Amniotic epithelial cell (primary cell): Measurements from ENCODE around the gene MTR.
"Not testable (repeated sequence)": the region's sequence is repeated elsewhere in the genome, so short reads cannot be mapped to it uniquely, and the experiment has no call there.

ENCODE experiments used
- DNase-seq: peaks from one replicate; pipeline ENCODE4 v3.0.0-alpha.2; 2010; ENCODE audit warnings: low read depth

MTR gene

DNA sequence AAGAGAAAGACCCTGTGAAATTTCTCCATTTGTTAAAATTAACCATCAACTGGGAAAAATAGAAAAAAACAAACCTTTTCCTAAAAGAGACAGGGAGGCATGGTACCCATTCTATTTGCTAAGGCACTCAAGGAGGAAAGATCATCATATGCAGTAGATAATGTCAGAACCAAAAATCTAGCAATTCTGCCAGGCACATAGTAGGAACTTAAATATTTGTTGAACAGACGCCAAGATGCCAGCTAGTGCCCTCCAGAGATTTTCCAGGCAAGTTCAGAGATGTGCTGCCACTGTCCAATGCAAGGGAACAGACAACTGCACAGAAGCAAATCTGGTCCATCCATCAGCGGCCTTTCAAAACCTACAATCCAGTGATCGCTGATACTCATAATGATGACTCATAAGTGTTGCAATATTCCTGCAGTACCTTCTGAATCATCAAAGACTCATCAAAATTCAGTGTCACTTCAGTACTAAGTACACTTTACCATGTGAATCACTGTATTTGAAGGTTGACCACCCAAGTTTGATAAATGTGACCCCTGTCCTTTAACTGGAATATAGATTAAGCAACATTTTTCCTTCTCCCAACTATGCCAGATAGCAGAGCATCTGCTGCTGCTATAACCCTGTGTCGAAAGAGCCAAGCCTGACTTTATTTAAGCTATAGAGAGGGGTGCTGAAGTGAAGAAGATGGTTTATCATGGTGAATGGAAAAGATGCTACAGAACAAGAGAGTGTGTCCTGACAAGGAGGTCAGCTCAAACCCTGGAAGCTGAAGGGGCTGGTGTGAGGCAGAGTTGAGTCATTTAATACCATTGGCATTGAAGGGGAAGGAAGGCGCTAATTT, 110.0 kb downstream of the MTR start:
- DNase-seq, result peak; percentile 98

DNA sequence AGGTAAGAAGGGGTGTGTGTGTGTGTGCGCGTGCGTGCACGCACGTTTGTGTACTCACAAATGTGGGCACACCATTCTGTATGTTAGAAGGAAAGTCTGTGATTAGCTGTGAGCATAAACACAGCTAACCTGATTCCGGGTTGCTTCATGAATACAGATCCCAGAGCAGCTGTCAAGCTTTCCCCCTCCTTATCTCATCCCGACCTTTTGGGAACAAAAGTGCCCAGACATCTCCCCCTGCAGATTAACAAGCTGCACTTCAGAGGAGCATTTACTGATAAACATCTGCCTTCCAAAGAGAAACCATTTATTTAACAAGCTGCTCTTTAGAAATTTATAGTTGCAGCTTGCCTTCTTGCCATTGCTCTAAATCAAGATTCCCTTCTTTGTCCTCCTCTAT, 112.1 kb downstream of the MTR start:
- DNase-seq, result peak; percentile 51

- DNase-seq, result no peak
Observed at GRCh38 chr1:236908669-236909068, 113.6 kb downstream of the MTR start.

- not testable (repeated sequence) for DNase-seq
Observed at GRCh38 chr1:236911047-236911446, 116.0 kb downstream of the MTR start.

DNA sequence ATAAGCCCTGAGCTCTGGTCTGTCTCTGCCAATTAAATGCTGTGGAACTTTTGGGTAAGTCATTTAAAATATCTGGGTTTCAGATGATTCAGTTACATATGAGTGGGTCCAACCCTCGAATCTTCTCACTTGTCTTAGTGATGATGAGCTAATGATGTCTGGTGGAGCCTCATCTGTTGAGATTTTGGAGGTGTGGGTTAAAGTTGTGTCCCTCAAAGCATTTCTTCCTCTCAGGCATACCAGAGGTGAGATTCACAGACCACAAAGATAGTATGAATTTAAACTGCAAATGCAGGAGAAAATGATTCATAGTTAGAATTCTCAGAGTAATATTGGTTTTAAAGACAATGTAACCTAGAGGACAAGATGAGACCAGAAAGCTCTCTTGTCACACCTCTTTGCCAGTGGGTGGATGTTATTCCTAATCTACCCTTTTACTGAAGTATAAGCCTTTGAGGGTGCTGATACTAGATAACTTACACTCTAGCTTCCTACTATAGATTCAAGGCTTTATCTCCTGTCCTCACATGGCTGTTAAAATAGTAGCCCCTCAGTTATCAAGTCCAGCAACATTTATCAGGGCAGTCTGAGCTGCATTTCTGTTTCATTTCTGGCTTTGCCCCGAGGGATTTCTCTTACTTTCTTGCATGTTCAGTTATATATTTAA, 118.4 kb downstream of the MTR start:
- peak; percentile 65 for DNase-seq

- no peak for DNase-seq
Observed at GRCh38 chr1:236914375-236914774, 119.3 kb downstream of the MTR start.

DNA sequence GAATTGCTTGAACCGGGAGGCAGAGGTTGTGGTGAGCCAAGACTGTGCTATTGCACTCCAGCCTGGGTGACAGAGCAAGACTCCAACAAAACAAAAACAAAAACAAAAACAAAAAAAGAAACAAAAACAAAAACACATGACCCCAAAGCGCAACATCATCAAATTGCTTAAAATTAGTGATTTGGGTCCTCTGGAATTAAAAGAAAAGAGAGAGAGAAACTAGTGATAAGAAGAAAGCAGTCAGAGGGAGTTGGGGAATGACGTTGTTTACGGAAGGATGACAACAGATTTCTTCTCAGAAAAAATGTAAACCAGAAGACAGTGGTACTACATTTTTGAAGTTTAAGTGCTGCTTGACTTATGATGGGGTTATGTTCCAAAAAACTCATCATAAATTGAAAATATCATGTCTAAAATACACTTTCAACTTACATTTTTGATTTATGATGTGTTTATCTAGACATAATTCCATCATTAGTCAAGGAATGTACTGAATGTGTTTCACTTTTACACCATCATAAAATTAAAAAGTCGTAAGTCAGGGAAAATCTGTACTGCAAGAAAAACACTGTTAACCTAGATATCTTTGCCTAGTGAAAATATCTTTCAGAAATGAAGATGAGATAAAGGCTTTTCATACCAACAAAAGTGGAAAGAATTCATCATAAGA, 121.2 kb downstream of the MTR start:
- DNase-seq, result peak; percentile 13

GRCh38 chr1:236917448-236917847, 122.4 kb downstream of the MTR start:
- DNase-seq, result no peak

DNA sequence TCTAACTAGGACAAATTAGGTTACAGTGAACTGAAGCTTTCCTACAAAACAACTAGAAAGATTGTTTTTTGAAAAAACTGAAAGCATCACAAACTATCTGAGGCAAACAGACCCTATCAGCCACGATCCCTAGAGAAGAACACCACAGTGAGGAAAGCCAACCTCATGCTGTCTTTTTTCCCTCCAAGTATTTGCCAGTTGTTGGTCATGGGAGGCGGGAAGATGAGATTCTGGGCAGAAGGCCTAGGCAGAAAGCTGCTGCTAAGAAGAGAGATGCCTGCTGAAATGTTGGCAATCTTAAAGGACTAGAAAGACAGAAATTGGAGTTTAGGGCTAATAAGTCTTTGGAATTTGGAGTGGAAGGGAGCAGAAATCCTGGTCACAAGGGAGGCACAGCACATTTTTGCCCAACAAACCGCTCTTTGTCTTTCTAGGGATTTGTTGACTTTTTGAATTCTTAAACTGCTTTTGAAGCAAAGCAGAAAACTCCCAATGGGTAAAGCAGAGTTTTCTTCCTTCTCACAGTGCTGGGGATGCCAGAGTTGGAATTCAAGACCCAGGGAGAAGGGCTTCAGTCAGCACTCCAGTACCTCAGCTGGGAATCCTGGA, 125.3 kb downstream of the MTR start:
- no peak for DNase-seq

DNA sequence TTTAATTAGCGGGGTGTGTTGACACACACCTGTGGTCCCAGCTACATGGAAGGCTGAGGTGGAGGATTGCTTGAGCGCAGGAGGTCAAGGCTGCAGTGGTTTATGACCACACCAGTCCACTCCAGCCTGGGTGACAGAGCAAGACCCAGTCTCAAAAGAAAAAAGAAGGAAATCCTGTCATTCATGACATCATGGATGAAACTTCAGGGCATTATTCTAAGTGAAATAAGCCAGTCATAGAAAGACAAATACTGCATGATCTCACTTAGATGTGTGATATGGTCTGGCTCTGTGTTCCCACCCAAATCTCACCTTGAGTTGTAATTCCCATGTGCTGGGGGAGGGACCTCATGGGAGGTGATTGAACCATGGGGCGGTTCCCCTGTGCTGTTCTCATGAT, 126.5 kb downstream of the MTR start:
- no peak for DNase-seq

DNA sequence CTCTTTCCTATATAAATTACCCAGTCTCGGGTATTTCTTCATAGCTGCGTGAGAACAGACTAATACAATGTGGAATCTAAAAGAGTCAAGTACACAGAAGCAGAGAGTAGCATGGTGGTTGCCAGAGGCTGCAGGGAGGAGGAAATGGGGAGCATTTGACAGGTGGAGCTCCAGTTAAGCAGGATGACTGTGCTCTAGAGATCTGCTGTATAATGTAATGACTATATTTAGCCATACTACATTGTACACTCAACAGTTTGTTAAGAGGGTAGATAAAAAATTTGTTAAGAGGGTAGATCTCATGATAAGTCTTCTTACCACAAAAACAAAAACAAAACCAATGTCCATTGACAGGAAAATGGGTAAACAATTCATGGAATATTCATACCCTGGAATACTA, 127.1 kb downstream of the MTR start:
- no peak for DNase-seq

GRCh38 chr1:236925386-236925785, 130.3 kb downstream of the MTR start:
- DNase-seq, result no peak

- no peak for DNase-seq
Observed at GRCh38 chr1:236930503-236930902, 135.4 kb downstream of the MTR start.

DNA sequence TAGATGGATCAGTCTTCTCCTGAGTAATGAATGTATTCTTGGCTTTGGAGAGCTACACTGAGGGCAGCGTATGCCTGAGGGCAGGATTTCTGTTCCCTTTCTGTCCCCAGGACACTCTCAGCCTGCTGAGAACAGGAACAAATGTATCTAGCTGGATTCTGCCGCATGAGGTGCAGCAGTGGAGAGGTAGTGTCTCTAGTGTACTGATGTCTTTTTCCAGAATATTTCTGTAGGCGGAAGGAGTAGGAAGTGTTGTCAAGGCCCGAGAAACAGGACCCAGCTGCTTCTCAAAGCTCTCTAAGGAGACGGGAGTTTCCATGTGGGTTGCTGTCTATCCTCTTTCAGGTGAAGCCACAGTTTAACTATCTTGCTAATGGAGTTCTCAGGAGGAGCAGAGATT, 143.7 kb downstream of the MTR start:
- no peak for DNase-seq

GRCh38 chr1:236942431-236942830, 147.3 kb downstream of the MTR start:
- no peak for DNase-seq

GRCh38 chr1:236944556-236944955, 149.5 kb downstream of the MTR start:
- no peak for DNase-seq

DNA sequence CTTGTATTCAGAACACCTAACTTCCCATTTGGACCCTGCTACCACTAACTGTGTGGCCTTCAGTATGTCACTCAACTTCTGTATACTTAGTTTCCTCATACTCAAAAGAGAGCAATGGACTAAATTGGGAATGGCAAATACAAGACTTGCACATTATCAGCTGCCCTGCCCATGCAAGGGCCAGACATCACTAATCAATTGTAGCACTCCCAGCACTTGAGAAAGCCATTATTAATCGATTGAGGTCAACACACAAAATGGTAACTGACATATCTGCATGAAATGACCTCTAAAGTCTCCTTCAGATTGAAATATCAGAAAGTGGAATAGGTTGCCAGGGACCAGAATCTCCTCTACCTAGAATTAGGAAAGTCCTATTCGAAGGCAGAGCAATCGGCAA, 149.9 kb downstream of the MTR start:
- no peak for DNase-seq

DNA sequence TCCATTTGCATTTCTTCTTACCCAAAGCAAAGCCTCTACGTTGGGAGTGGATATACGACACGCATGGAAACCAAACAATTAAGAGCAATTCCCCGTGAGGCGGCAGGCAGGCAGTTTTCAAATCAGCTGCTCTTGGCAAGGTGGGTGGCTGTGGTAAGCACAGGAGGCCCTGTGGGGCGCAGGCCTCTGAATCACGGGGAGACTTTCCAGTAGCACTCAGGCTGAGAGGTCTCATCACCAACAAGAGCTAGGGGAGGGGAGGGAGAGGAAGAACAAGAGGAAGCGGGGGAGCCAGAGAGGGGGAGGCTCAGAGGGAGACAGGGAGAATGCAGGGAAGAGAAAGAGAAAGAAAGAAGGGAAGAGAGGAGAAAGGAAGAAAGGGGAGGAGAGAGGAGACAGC, 152.7 kb downstream of the MTR start:
- no peak for DNase-seq

- DNase-seq, result no peak
Observed at GRCh38 chr1:236948381-236948780, 153.3 kb downstream of the MTR start.

DNA sequence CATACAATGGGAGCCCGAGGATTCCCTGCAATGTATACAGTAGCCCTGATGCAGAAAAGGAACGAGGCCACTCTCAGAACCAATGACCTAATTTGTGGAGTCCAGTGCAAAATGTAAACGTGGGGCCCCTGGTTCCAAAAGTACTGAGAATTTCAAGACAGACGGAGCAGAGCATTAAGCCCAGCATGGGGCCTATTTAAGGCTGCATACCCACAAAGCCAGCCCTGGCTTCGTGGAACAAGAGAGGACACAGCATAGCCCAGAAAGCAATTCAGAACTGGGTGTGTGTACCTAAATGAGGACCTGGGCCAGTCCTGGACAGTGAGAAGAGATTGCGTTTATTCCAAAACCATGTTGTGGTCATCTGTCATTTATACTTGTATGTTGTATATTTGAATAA, 153.9 kb downstream of the MTR start:
- DNase-seq, result no peak

DNA sequence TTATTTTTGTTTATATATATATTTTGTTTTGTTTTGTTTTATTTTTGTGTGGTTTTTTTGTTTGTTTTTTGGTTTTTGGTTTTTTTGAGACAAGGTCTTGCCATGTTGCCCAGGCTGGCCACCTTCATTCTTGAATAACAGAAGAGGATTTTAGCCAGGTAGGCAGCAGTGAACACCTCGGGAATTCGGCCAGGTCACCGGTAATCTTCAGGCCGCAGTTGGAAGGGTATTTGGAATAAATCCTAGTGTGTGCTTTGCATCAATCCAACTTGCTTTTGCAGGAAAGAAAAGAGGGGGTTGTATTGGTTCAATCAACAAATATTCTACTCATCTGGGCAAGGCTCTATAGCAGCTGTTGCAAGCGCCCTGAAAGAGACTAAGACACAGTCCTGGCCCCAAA, 155.3 kb downstream of the MTR start:
- no peak for DNase-seq

GRCh38 chr1:236951672-236952071, 156.6 kb downstream of the MTR start:
- no peak for DNase-seq
